ENCODE data around the gene STAG2. TPM values are rescaled to one million over a fixed set of nuclear protein-coding genes. Genes with fewer than 3 reads are reported as not detected.

Gene STAG2
- total and polyA plus RNA-seq, 2 experiments from 2014 or later = 16.5 to 70.9 TPM

DNA sequence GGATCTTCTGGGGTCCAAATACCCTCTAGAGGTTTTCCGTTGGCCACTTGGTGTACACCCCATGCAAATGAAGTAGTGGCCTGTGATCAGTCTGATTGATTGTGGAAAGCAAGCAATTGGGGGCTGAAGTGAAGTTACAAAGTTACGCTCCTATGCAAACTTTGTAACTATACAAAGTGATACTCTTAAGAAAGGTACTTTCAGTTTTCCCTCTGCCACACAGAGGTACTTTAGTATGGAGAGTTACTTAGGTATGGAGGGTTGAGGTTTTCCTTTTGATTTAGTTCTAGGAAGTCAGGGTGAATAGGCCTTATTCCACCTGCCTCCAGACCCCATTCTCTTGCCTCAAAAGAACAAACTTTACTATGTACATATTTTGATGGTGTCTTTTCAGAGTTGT, 28.7 kb downstream of the STAG2 start:
- H3K36me3 ChIP-seq (replicated peaks; ENCODE audit: insufficient read depth, low read depth) = no peaks in the 10 kb centered on the region
- H3K9me3 ChIP-seq (ENCODE audit: low read depth) = no peaks in the 10 kb centered on the region
- DNase-seq (ENCODE audit: low spot score) = no peak
- H2AFZ ChIP-seq = no peak overlapping the region
- no peaks in the 10 kb centered on the region for H3K27me3 ChIP-seq
- H3K4me2 ChIP-seq = no peak overlapping the region
- 93% methylated on average over 2 of the region's 2 CpGs for WGBS (ENCODE audit: low lambda C conversion rate, missing lambda C conversion rate)
- peaks cover 6% of the 10 kb centered on the region for H3K4me1 ChIP-seq (ENCODE audit: insufficient read depth)
- peaks cover 100% of the 10 kb centered on the region for H3K79me2 ChIP-seq
- H4K20me1 ChIP-seq (ENCODE audit: insufficient read depth, poor library complexity, severe bottlenecking) = peaks cover 74% of the 10 kb centered on the region
- H3K4me3 ChIP-seq = no peak overlapping the region
- no peaks in the 10 kb centered on the region for H3K9me2 ChIP-seq (replicated peaks; ENCODE audit: insufficient read depth)
- TF ChIP-seq EZH2 (IDR thresholded peaks at IDR 0.05; ENCODE audit: borderline replicate concordance) (no peak), EZH2phosphoT487 (IDR thresholded peaks at IDR 0.05; ENCODE audit: low read depth, severe bottlenecking, unreplicated experiment) (no peak)
- TF ChIP-seq, protein P1, sequence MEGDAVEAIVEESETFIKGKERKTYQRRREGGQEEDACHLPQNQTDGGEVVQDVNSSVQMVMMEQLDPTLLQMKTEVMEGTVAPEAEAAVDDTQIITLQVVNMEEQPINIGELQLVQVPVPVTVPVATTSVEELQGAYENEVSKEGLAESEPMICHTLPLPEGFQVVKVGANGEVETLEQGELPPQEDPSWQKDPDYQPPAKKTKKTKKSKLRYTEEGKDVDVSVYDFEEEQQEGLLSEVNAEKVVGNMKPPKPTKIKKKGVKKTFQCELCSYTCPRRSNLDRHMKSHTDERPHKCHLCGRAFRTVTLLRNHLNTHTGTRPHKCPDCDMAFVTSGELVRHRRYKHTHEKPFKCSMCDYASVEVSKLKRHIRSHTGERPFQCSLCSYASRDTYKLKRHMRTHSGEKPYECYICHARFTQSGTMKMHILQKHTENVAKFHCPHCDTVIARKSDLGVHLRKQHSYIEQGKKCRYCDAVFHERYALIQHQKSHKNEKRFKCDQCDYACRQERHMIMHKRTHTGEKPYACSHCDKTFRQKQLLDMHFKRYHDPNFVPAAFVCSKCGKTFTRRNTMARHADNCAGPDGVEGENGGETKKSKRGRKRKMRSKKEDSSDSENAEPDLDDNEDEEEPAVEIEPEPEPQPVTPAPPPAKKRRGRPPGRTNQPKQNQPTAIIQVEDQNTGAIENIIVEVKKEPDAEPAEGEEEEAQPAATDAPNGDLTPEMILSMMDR (IDR thresholded peaks at IDR 0.05; ENCODE audit: poor library complexity) = no peak
- no peak overlapping the region for H3K27ac ChIP-seq

DNA sequence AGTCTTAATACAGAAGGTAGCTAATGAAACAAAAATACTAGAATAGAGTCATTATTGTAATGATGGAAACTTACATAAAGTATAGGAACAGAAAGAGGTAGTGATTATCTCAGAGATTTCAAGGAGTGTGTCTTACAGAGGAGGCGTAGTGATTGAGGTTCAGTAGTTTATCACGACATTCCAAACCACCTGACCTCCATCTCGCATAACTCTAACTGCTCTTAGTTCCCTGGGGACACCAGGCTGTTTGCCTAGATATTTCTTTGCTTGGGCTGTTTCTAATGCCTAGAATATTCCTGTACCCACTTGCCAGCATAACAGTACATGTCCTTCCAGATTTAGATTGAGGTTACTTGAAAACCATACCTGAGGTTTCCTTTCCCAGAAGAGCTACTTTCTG, 29.1 kb downstream of the STAG2 start:
- Histone ChIP-seq H2AFZ (no peak overlapping the region), H3K4me2 (no peak overlapping the region), H3K27me3 (no peaks in the 10 kb centered on the region), H3K4me3 (no peak overlapping the region), H3K9me3 (ENCODE audit: low read depth) (no peaks in the 10 kb centered on the region), H3K27ac (no peak overlapping the region), H4K20me1 (ENCODE audit: insufficient read depth, poor library complexity, severe bottlenecking) (peaks cover 70% of the 10 kb centered on the region), H3K36me3 (replicated peaks; ENCODE audit: insufficient read depth, low read depth) (no peaks in the 10 kb centered on the region), H3K79me2 (peaks cover 99% of the 10 kb centered on the region), H3K4me1 (ENCODE audit: insufficient read depth) (peaks cover 6% of the 10 kb centered on the region), H3K9me2 (replicated peaks; ENCODE audit: insufficient read depth) (no peaks in the 10 kb centered on the region)
- no peak for TF ChIP-seq EZH2 (IDR thresholded peaks at IDR 0.05; ENCODE audit: borderline replicate concordance)
- no peak for TF ChIP-seq EZH2phosphoT487 (IDR thresholded peaks at IDR 0.05; ENCODE audit: low read depth, severe bottlenecking, unreplicated experiment)
- TF ChIP-seq, protein P1 (IDR thresholded peaks at IDR 0.05; ENCODE audit: poor library complexity) = no peak
- 71% methylated on average over 3 of the region's 3 CpGs for WGBS (ENCODE audit: low lambda C conversion rate, missing lambda C conversion rate)
- DNase-seq (ENCODE audit: low spot score) = no peak

DNA sequence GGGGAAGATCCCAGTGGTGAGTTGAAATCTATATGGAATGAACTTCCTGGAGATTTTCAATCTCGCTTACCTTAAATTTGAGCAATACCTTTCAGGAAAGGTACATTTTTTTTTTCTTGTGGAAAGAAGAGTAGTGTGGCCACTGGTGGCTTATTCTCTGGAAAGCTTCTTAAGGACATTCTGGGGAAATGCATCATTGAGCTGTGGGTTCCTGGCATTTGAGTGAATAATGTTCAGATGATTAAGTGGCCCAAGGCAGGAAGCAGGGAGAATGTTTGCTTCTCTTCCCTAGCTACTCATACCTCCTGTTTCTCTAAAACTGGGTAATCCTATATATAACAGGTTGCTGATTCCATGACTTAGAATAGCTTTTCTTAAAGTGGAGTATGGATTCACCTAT, 31.8 kb downstream of the STAG2 start:
- no peaks in the 10 kb centered on the region for H3K9me2 ChIP-seq (replicated peaks; ENCODE audit: insufficient read depth)
- H3K36me3 ChIP-seq (replicated peaks; ENCODE audit: insufficient read depth, low read depth) = no peaks in the 10 kb centered on the region
- H3K27ac ChIP-seq = no peak overlapping the region
- peaks cover 58% of the 10 kb centered on the region for H4K20me1 ChIP-seq (ENCODE audit: insufficient read depth, poor library complexity, severe bottlenecking)
- TF ChIP-seq, protein P1 (IDR thresholded peaks at IDR 0.05; ENCODE audit: poor library complexity) = no peak
- no peak for TF ChIP-seq EZH2phosphoT487 (IDR thresholded peaks at IDR 0.05; ENCODE audit: low read depth, severe bottlenecking, unreplicated experiment)
- no peak for TF ChIP-seq EZH2 (IDR thresholded peaks at IDR 0.05; ENCODE audit: borderline replicate concordance)
- peaks cover 99% of the 10 kb centered on the region for H3K79me2 ChIP-seq
- DNase-seq (ENCODE audit: low spot score) = no peak
- H3K9me3 ChIP-seq (ENCODE audit: low read depth) = no peaks in the 10 kb centered on the region
- H3K4me3 ChIP-seq = no peak overlapping the region
- H3K4me2 ChIP-seq = no peak overlapping the region
- 66% methylated on average over 1 of the region's 1 CpG for WGBS (ENCODE audit: low lambda C conversion rate, missing lambda C conversion rate)
- no peak overlapping the region for H2AFZ ChIP-seq
- no peaks in the 10 kb centered on the region for H3K27me3 ChIP-seq
- H3K4me1 ChIP-seq (ENCODE audit: insufficient read depth) = peaks cover 6% of the 10 kb centered on the region
